ENCODE measurements around the gene APLN.

APLN gene

DNA sequence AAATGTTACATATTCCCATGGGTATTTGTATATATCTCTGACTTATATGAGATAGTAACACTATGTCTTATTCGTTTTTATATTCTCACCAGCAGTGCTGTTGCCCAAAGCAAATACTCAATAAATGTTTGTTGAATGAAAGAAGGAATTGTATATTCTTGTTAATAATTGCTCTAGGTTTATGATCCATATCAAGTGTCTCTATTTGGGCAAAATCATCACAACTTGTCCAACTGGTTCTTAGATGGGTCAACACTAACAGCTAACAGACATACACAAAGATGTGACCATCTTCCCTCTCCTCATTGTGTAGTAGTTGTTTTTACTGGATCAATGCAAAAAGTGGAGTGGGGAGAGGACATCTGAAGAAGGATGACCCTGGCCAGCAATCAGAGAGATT lies 6.6 kb upstream of the APLN start:
- no peak for DNase-seq (ENCODE audit: low read depth)

DNA sequence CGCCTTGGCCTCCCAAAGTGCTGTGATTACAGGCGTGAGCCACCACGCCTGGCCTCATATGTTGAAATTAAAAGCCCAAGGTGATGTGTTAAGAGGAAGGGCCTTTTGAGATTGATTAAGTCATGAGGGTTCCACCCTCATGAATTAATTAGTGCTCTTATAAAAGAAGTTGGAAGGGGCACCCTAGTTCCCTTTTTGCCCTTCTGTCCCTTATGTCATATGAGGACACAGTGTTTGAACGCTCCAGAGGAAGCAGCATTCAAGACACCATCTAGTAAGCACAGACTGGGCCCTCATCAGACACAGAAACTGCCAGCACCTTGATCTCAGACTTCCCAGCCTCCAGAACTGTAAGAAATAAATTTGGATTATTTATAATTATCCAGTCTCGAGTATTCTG lies 5.1 kb upstream of the APLN start:
- no peak for DNase-seq (ENCODE audit: low read depth)

DNA sequence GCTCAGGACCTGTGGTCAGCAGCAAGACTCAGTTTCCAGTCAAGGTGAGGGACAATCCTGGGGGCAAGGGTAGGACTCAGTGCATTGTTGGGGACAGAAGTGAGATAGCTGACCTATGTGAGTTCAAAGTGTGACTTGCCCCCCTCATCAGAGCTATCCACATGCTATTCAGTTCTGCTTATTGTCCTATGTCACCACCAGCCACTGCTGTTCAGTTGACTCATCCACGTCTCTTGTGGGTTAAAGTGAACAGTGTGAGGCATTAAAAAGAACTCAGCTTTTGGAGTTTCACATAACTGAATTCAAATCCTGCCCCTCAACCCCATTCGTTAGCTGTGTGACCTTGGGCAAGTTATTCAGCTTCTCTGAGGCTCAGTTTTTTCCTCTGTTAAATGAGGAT lies 4.4 kb upstream of the APLN start:
- DNase-seq (ENCODE audit: low read depth) = no peak

DNA sequence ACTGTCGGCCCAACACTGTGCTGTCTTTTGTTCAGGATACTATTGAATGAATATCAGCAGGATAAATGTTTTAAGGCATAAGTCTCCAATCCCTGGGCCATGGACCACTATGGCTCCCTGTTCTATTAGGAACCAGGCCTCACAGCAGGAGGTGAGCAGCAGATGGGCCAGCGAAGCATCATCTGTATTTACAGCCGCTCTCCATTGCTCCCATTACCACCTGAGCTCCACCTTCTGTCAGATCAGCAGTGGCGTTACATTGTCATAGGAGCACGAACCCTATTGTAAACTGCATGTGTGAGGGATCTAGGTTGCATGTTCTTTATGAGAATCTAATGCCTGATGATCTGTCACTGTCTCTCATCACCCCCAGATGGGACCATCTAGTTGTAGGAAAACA lies 3.7 kb upstream of the APLN start:
- DNase-seq (ENCODE audit: low read depth) = no peak

DNA sequence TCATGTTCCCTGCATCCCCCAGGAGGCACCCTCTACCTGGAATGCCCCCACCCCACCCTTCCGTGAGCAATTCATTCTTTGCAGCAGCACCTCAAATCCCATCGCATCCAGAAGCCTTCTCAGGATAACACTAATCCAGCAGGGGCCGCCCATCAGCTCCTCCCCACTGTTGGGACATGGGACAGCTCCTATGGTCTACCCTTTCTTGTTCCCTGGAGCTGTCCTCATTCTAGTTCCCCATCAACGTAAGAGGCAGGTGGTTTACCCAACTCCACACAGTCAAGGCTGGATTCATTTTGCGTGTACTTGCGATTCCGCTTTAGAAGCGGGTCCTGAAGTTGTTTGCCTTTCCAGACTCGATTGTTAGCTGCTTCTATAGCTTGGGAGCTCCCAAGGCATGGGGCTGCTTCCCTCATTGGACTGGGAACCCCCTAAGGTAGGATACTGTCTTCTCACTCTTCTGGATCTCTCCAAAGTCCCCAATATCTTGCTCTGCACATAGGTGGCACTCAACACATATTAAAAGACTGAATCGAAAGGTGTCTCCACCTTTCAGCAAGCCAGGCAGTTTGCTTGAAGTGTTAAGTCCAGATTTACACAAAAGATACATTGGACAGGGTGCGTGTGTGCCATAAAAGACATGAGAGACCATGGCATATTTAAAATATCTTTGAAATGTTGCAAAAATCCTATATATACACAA lies 942 bp upstream of the APLN start:
- no peak for DNase-seq (ENCODE audit: low read depth)

DNA sequence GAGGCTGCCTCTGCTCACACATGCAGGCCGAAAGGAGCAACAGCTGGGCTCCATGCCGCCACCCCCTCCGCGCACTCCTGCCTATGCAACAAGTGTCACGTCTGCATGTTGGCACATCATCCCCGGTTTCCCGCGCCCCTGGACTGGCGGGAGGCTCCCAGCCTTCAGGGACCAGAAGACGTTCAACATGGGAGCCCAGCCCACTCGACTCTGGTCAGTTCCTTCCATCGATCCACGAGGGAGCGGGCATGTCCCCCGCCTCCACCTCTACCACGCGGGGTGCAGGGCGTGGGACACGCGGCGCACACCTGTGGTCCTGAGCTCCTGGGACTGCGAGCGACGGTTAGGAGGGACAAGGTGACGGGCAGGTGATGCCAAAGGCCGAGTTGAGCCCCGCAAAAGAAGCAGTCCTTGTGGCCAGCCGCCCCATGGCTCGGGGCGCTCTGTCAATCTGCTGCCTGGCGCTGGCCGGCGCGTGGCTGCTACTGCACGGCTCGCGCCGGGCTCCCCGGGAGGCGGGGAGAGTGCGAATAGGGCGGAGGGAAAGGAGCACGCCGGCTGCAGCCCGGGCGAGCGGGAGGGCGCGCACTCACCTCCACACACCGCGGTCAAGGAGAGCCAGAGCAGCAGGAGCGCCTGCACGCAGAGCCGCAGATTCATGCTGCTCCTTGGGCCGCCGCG lies 645 bp downstream of the APLN start:
- DNase-seq (ENCODE audit: low read depth) = no peak

DNA sequence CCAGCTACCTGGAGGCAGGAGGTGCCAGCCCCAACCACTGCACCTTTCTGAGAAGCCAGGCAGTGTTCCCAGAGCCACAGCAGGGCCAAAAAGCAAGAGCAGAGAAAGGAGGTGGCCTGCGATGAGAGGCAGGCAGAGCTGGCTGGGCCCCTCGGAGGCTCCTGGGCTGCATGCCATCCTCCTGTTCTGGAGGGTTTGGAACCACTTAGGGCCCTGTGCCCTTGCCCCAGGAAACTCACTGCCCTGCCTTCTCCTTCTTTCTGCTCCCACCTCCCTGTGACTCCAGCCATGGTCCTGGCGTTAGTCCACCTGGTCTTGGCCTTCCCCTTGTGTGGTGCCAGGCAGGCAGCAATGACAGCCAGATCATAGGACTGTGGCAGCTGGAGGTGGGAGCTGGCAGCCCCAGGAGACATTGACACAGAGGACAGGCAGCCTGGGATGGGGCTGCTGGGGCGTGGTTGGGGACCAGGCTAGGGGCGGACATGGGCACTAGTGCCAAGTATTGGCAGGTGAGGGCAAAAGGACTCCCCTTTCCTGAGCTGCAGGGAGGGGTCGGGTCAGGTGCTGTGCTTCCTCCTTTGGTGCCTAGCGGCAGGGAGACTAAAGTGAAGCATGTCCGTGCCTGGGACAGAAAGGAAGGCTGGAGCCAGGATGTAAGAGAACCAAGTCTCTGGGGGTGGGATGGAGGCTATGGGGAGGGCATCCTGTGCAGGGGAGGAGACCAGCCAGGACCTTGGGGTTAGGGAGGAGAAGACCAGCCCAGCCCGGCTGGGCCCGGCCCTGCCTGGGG lies 1.4 kb downstream of the APLN start:
- no peak for DNase-seq (ENCODE audit: low read depth)

DNA sequence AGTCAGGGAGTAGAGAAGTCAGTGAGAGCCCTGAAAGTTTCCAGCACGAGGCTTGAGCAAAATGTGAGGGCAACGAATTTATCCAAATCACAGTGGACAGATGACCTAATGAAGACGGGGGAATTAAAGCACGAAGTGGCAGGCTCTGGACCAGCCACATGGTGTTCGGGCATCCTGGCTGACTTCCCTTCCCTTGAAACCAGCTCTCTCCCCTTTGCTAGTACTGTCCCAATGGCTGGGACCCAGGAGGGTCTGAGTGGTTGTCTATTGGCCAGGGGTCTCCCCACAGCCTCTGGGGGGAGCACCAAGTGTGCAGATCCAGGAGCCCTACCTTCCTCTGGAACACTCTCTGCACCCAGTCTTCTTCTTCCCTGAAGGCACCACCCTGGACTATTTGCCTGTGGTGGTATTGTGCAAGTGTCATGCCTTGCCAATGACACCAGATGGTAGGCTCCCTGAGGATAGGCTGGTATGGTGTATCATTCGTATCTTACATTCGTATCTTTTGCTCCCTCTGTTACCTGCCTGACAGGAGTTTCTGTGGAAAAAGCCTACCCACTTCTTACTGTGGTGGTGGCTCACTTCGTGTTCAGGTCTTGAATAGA lies 2.1 kb downstream of the APLN start:
- DNase-seq (ENCODE audit: low read depth) = no peak

DNA sequence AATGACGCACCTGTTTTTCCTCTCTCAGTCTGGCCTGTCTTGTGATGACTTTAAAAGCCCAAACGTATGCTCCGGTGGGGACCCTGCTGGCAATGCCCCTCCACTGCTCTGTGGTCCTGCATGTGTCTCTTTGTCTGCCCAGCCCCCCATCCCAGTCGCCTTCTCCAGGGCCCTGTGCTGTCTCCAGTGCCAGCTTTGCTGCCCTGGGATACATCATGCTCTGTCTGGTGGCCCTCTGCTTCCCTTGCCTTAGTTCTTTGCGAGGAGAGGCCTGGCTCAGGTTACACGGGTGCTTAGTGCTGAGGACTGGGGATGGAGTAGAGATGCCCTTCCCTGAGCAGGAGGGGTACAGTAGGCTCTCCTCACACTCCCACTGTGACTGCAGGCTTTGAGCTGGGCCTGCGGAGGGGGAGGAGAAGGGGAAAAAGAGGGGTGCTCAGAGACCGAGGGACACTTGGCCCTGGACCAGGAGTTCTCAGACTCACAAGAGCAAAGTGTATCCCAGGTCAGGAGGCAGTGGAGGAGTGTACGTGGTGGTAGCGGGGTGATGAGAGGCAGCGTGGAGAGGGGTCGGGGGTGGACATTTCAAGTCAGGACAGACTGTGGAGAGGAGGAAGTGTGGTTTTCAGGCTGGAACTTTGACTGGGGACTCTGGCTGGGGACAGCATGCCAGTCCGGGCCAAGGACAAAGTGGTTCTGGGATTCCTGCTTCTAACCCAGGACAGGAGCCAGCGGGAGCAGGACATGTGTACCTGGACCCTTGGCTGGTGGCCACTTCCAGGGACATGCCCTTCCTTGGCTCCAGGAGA lies 2.8 kb downstream of the APLN start:
- no peak for DNase-seq (ENCODE audit: low read depth)

DNA sequence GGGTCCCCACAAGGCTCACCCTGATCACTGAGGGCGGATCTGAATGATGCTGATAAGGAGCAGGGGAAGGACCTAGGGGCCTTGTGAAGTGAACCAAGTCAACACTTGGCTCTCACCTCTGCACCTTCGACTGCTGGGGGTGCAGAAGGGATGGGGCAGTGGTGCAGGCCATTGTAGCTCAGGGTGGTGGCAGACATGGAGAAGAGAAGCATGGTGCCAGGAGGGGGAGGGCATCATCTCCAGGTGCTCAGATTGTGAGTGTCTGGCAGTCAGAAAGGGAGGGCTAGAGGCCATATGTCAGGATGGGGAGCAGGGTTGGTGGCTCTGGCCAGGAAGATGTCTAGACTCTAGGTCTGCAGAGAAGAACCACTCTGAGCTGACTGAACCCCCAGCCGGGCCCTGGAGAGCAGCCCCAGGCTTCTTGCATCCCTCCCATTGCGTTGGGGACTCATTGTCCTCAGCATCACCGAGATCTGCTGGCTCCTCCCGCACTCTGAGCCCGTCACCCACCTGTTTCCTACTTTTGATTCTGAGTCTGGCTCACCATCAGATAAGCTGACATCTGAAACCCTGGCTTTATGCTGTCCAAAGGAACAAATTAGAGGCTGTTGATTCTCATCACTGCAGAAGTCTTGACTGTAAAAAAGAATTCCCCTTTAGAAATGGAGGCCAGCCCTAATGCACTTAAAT lies 3.8 kb downstream of the APLN start:
- DNase-seq (ENCODE audit: low read depth) = no peak

DNA sequence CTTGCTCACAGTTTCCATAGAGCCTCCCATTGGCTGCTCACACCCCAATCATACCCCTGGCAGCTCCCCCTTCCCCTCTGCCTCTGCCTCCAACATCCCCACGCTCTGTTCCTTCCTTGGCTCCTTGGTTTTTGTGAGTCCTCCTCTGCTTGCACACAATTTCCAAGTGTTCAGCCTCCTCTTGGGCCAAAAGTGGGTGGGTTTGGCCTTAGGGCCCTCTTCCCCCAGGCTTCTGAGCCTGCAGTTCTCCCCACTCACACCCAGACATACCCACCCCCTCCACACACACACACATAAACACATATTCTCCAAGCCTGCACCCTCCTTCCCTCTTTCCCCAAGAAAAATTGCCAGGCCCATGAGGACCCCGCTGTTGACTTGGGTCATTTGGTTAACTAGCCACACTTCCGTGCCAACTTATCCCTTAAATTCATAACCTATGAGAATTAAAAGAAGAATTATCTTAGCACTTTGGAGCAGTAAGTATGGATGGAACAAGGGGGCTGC lies 4.5 kb downstream of the APLN start:
- DNase-seq (ENCODE audit: low read depth) = no peak

DNA sequence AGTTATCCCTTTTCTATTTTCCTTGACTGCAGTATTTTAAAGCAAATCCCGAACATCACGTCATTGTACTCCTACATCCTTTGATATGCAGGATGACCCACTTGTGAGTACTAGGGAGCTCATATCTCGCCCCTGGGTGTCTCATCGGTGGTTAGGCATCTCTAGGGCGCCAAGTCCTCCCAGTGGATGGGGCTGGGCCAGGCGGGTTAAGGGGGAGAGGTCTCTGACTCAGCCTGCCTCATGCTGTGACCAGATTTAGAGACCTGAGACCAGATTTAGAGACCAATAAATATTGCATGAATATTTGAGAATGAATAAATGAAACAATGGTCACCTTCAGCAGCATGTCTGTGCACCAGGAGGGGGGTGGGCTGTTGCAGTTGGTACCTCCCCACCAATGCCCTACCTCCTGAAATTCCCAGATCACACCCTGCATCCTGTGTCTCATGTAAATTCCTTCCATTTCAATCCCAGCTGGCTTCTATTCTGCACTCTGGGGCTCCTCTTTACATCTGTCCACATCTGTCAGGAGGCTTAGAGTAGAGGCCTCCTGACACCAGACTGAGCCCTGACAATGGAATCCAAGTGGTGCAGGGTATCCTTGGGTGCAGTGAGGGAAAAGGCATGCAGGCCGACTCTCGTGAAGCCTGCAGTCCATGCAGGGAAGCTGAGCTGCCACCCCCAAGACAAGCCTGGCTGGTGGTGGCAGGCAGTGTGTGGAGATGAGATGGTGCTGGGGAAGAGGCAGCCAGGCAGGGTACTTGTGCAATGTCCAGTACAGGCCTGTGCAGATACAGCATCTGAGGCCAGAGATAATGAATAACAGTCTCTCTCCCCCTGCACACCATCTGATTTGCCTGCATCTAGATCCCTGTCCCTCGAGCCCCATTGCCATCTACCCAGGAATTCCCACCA lies 5.2 kb downstream of the APLN start:
- DNase-seq (ENCODE audit: low read depth) = peak; percentile 24

DNA sequence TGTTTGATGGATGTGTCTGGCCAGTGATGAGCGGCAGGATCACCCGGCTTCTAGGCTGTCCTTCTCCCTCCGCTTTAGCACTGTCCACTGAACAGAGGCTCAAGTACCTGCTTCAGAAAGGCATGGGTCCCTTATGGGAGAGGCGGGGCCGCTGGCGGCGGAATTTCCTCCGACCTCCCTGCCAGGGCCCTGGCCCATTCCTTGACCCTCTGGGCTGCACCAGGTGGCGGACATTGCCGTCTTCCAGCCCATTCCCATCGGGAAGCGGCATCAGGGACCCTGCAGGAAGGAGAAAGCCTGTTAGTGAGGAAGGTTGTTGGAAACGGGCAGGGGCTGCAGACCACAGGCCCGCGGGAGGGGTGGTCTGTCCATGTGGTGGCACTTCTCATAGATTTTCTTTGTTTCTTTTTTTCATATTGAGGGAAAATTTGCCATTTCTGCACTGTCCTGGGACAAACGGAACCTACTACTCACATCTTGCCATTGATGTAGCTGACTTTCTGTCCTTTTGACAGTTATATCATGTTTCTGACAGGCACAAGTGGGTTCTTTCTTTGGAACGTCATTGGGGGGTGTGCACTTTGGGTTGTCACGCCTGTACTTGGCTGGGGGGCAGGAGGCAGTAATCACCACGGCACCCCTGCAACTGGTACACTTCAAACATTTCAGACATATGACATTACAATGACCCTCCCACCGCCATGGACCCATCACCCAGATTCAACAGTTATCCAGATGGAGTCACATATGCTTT lies 6.1 kb downstream of the APLN start:
- no peak for DNase-seq (ENCODE audit: low read depth)

DNA sequence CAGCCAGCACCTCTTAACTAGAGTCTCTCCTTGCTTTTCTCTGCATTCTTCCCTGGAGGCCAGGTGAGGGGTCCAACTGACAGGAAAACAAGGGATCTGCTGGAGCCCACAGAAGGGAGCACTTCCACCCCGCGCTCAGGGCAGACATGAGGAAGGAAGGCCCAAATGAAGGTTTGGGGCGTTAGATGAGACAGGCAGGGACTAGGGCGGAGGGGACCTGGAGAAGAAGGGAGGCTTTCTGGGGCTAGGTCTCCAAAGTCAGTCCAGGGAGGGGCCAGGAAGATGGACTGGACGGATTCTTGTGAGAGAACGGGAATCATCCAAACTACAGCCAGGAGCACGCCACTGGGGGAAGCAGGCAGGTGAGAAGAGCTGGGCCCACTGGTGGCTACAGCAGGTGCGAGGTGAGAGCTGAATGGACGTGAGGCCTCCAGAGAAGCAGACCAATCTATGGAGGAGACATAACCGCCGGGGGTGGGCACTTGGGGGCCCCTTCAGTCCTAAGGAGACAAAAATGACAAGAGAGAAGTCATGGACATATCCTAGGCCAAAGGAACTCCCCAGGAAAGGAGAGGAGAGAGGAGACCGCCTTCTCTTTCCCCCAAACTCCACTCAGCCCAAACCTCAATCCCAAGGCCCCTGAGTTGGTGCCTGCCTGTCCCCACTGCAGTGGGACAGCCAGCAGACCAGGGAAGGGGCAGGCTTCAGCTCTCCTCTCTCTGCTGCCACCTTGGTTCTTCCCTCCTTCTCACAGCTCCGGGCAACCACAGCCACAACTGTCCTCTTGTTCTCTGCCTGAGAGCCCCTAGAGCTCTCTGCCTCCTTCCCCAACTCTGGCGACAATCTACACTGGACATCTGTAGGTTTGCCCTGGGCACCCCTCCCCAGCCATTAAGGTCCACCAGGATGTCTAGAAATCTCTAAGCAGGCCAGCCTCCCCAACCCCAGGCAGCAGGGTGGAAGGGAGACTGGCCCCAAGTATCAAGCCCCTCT lies 7.0 kb downstream of the APLN start:
- DNase-seq (ENCODE audit: low read depth) = no peak

DNA sequence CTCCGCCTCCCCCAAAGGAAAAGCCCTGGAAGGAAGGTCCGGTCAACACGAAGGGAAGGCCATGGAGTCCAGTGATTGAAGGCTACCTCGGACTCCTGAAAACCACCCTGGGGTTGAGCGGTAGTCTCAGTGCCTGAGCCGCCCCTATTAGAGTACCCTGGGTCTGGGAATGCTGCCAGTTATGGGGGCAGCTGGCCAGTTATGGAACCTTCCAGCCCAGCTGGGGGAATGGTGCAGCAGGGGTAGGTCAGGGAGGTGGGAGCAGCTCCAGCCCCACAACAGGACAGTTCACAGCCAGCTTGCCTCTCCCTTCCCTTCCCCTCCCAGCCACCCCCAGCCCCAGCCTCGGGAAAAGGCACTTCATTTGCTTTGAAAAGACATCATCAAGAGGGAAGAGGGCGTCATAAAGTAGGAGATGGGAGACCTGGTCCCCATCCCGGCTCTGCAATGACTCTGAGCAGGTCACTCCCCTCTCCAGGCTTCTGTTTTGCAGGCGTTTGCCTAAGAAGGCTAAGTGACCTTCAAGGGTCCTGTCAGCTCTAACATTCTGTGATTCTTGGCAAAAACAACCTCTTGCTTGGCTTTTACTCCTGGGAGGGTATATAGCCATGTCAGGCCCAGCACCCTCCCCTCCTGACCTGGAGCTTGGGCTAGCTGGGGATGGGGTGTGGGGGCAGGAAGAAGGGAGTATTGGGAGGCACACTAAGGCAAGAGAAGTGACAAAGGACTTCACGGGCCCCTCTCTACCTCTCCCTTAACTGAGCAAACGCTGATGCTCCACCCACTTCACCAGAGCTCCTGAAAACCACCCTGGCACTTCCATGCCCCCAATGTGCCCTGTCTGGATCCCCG lies 8.0 kb downstream of the APLN start:
- DNase-seq (ENCODE audit: low read depth) = no peak

DNA sequence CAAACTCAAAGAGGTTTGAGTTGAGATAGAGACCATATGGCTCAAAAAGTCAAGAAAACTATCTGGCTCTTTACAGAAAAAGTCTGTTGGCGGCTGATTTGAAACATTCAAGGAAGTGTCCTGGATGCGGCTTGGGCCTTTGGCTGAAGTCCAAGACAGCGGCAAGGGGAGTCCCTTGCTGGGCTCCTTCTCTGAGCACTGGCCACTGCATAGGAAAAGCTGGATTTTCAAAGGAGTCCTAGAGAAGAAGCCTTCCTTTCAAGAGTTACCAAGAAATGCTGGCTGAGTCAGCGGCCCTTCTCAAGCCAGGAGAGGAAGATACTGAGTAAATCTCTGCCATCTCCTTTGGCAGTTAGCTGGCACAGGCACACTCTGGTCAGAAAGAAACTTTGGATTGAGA lies 12.1 kb downstream of the APLN start:
- peak; percentile 74 for DNase-seq (ENCODE audit: low read depth)

DNA sequence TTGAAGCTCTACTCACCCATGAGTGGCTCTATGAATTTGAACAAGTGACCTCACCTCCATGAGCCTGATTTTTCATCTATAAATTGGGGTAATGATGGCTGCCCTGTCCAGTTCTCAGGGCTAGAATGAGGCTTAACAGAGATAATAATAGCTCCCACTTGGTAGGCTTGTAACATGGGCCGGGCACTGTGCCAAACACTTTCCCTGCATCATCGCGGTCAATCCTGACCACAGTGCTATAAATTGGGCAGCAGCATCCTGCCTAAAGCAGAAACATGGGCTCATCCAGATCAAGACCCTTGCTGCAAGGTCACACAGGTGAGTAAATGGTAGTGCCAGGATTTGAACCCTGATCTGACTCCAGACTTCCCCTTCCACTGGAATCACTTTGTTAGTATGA lies 12.8 kb downstream of the APLN start:
- peak; percentile 47 for DNase-seq (ENCODE audit: low read depth)

Measured in amniotic epithelial cell (primary cell).